Parathyroid adenoma (tissue), 2 donors: ENCODE data around the gene SMARCD2.
"Not testable (repeated sequence)": the region's sequence is repeated elsewhere in the genome, so short reads cannot be mapped to it uniquely, and the experiment has no call there.

Experiments
- H2AFZ ChIP-seq: fragments of 300-600 bp; sonication (generic); one replicate; pipeline ENCODE4 v1.7.0; 2017; ENCODE audit warnings: antibody characterized with exemption, mild to moderate bottlenecking
- H3K27ac ChIP-seq: fragments of 300-600 bp; sonication (generic); one replicate; pipeline ENCODE4 v1.7.0; 2017
- H3K27me3 ChIP-seq: fragments of 300-600 bp; sonication (generic); one replicate; pipeline ENCODE4 v1.7.0; 2017; ENCODE audit warnings: low read length; ENCODE audit not compliant: control insufficient read depth, insufficient read depth
- H3K36me3 ChIP-seq: fragments of 300-600 bp; sonication (generic); one replicate; pipeline ENCODE4 v1.7.0; 2017; ENCODE audit warnings: low read length; ENCODE audit not compliant: control insufficient read depth, insufficient read depth
- H3K4me1 ChIP-seq: fragments of 300-600 bp; sonication (generic); one replicate; pipeline ENCODE4 v1.7.0; 2017; ENCODE audit warnings: control low read depth
- H3K4me2 ChIP-seq: fragments of 300-600 bp; sonication (generic); one replicate; pipeline ENCODE4 v1.7.0; 2017; ENCODE audit warnings: low read length
- H3K4me3 ChIP-seq: fragments of 300-600 bp; sonication (generic); one replicate; pipeline ENCODE4 v1.7.0; 2017; ENCODE audit warnings: low read depth, low read length
- H3K79me2 ChIP-seq: fragments of 300-600 bp; sonication (generic); one replicate; pipeline ENCODE4 v1.7.0; 2017; ENCODE audit warnings: control low read depth
- H3K9ac ChIP-seq: fragments of 300-600 bp; sonication (generic); one replicate; pipeline ENCODE4 v1.7.0; 2017; ENCODE audit warnings: mild to moderate bottlenecking
- H3K9me3 ChIP-seq: fragments of 300-600 bp; sonication (generic); one replicate; pipeline ENCODE4 v1.7.0; 2017; ENCODE audit warnings: low read length; ENCODE audit not compliant: control insufficient read depth
- CTCF ChIP-seq: fragments of 300-600 bp; sonication (generic); IDR thresholded peaks from one replicate; pipeline ENCODE4 v1.7.0; 2017; ENCODE audit warnings: antibody characterized with exemption, mild to moderate bottlenecking
- donor health status: primary hyperparathyroidism.

The SMARCD2 gene

GRCh38 chr17:63880706-63881105 lies 38.2 kb upstream of the SMARCD2 start:
- Histone ChIP-seq H3K27me3 (no peaks in the 10 kb centered on the region), H3K27ac (no peak overlapping the region), H3K4me3 (no peak overlapping the region), H3K4me1 (no peaks in the 10 kb centered on the region), H3K79me2 (no peaks in the 10 kb centered on the region), H2AFZ (no peak overlapping the region), H3K4me2 (no peak overlapping the region), H3K9me3 (no peaks in the 10 kb centered on the region), H3K9ac (no peak overlapping the region), H3K36me3 (no peaks in the 10 kb centered on the region)
- no peak for TF ChIP-seq CTCF

GRCh38 chr17:63878413-63878812 lies 35.9 kb upstream of the SMARCD2 start:
- not testable (repeated sequence) for H3K9me3 ChIP-seq

GRCh38 chr17:63874693-63875092 lies 32.2 kb upstream of the SMARCD2 start:
- H3K4me1 ChIP-seq, H2AFZ ChIP-seq, H3K4me3 ChIP-seq, H3K36me3 ChIP-seq, H3K4me2 ChIP-seq, H3K27ac ChIP-seq, H3K9ac ChIP-seq, H3K9me3 ChIP-seq, H3K27me3 ChIP-seq, H3K79me2 ChIP-seq: not testable (repeated sequence)

More at GRCh38 chr17:63878413-63878812, 35.9 kb upstream of the SMARCD2 start:
- not testable (repeated sequence) for H3K4me1 ChIP-seq, H3K79me2 ChIP-seq, H2AFZ ChIP-seq, H3K4me2 ChIP-seq, H3K27me3 ChIP-seq, H3K36me3 ChIP-seq, H3K27ac ChIP-seq, H3K4me3 ChIP-seq, H3K9ac ChIP-seq

GRCh38 chr17:63874061-63874626 lies 31.7 kb upstream of the SMARCD2 start:
- not testable (repeated sequence) for H3K4me1 ChIP-seq, H3K79me2 ChIP-seq, H2AFZ ChIP-seq, H3K9ac ChIP-seq, H3K4me3 ChIP-seq, H3K9me3 ChIP-seq, H3K4me2 ChIP-seq, H3K36me3 ChIP-seq, H3K27me3 ChIP-seq, H3K27ac ChIP-seq

GRCh38 chr17:63873577-63873976 lies 31.1 kb upstream of the SMARCD2 start, which contains the start of gene CSH2:
TSS of gene CSH2 (minus strand) at chr17:63873677. CDS start at chr17:63873614, 63 bp downstream.
- H3K9ac ChIP-seq, H3K4me3 ChIP-seq, H3K27ac ChIP-seq, H3K27me3 ChIP-seq, H3K36me3 ChIP-seq, H2AFZ ChIP-seq, H3K79me2 ChIP-seq, H3K9me3 ChIP-seq, H3K4me2 ChIP-seq, H3K4me1 ChIP-seq: not testable (repeated sequence)

GRCh38 chr17:63871646-63872365 lies 29.3 kb upstream of the SMARCD2 start:
- H3K9me3 ChIP-seq, H3K9ac ChIP-seq, H3K4me3 ChIP-seq, H3K4me2 ChIP-seq, H3K4me1 ChIP-seq, H3K79me2 ChIP-seq, H3K27me3 ChIP-seq, H3K36me3 ChIP-seq: not testable (repeated sequence)
- Histone ChIP-seq H3K27ac (peak overlapping the region; percentile 24), H2AFZ (peak overlapping the region; percentile 69)

- not testable (repeated sequence) for H3K4me1 ChIP-seq, H3K4me3 ChIP-seq, H3K79me2 ChIP-seq, H3K9ac ChIP-seq, H3K4me2 ChIP-seq, H3K36me3 ChIP-seq, H2AFZ ChIP-seq, H3K27me3 ChIP-seq, H3K9me3 ChIP-seq, H3K27ac ChIP-seq
These were observed 27.8 kb upstream of the SMARCD2 start for GRCh38 chr17:63870292-63870665.

GRCh38 chr17:63869491-63870291 lies 27.2 kb upstream of the SMARCD2 start:
- not testable (repeated sequence) for H3K4me1 ChIP-seq

GRCh38 chr17:63866625-63867024 lies 24.1 kb upstream of the SMARCD2 start:
- not testable (repeated sequence) for H3K27me3 ChIP-seq, H3K27ac ChIP-seq, H3K36me3 ChIP-seq, H3K4me3 ChIP-seq, H3K79me2 ChIP-seq, H3K4me2 ChIP-seq, H3K9ac ChIP-seq, H3K4me1 ChIP-seq, H3K9me3 ChIP-seq, H2AFZ ChIP-seq

More at GRCh38 chr17:63869491-63870291, 27.2 kb upstream of the SMARCD2 start:
- H3K27me3 ChIP-seq, H3K9ac ChIP-seq, H2AFZ ChIP-seq, H3K36me3 ChIP-seq, H3K27ac ChIP-seq, H3K4me2 ChIP-seq, H3K4me3 ChIP-seq, H3K9me3 ChIP-seq, H3K79me2 ChIP-seq: not testable (repeated sequence)
